H1 (cell line): Measurements from ENCODE around the gene SMARCD1.

Experiments used
- CBX8 ChIP-seq: fragments of 300-800, 300-1000 bp; sonication (generic); IDR thresholded peaks from 2 replicates; pipeline ENCODE4 v1.7.1; 2016; ENCODE audit warnings: low read depth, low read length, borderline replicate concordance
- CREB1 ChIP-seq: IDR thresholded peaks from 2 replicates; pipeline ENCODE4 v1.6.1; 2012; ENCODE audit warnings: inconsistent platforms
- EP300 ChIP-seq, 2 experiments: IDR thresholded peaks; 1 replicate in 1 of 2; 2 replicates in 1 of 2; pipeline ENCODE4 v1.6.1; 2011 to 2012; ENCODE audit warnings: low read depth in 2 of 2, low read length in 2 of 2, mild to moderate bottlenecking in 2 of 2, borderline replicate concordance in 1 of 2, inconsistent platforms in 1 of 2, moderate library complexity in 1 of 2
- GABPA ChIP-seq: IDR thresholded peaks from 2 replicates; pipeline ENCODE4 v1.6.1; 2011; ENCODE audit warnings: mild to moderate bottlenecking, low read length, moderate library complexity, borderline replicate concordance; ENCODE audit not compliant: insufficient read depth
- HDAC6 ChIP-seq: IDR thresholded peaks from one replicate; pipeline ENCODE4 v1.7.1; 2012; ENCODE audit warnings: low read depth, mild to moderate bottlenecking, inconsistent platforms, low read length, moderate library complexity
- KDM5A ChIP-seq: fragments of 200-600 bp; IDR thresholded peaks from 2 replicates; pipeline ENCODE4 v1.7.1; 2012; ENCODE audit warnings: mild to moderate bottlenecking, low read length, inconsistent platforms, mixed read lengths
- SP1 ChIP-seq: IDR thresholded peaks from 2 replicates; pipeline ENCODE4 v1.6.1; 2011; ENCODE audit warnings: low read depth, low read length
- TCF12 ChIP-seq: IDR thresholded peaks from 2 replicates; pipeline ENCODE4 v1.6.1; 2011; ENCODE audit warnings: low read depth, mild to moderate bottlenecking, low read length
- TF ChIP-seq, protein P1 (sequence below), 3 experiments: IDR thresholded peaks; 1 replicate in 2 of 3; 2 replicates in 1 of 3; pipeline versions ENCODE4 v1.5.1 to v1.6.1; 2011; ENCODE audit warnings: low read length in 3 of 3, mild to moderate bottlenecking in 3 of 3, inconsistent platforms in 2 of 3, low read depth in 1 of 3, moderate library complexity in 1 of 3; ENCODE audit not compliant: insufficient read depth in 1 of 3; ENCODE audit errors: control extremely low read depth in 1 of 3
- TF ChIP-seq, protein P2 (sequence below): fragments of 300-600 bp; sonication (generic); IDR thresholded peaks from 2 replicates; pipeline ENCODE4 v1.7.1; 2012; ENCODE audit warnings: low read length, moderate library complexity, mild to moderate bottlenecking, inconsistent platforms; ENCODE audit not compliant: insufficient replicate concordance

DNA sequence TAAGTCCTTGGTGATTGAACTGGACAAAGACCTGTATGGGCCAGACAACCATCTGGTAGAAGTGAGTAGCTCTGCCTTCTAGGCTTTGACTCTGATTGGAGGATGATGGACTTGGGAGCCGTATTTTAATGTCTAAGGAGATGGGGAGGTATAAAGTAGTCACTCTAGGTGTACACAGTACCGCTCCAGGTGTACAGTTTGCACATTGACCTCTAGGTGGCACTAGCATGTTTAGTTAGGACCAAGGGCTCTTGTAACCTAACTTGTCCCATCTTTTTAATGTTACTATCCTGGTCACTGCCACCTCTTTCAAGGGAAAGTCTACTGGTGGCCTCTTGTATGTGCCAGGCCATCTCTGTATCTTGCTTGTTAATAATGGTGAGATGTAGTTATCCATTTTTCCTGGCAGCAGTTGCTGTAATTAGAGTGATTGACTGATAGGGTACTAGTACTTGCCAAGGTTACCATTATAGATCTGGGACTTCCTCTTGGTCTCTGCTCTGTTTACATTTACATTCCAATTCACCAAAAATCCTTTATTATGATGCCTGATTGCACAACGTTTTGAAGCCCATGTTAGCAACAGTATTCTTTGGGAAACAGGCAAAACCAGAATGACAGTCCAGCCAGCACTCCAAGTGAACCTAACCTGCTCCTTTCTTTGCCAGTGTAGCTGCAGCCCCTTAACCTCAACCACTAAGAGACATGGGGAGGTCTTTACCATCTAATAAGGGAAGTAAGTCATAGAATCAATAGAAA is 3.6 kb downstream of the SMARCD1 start:
- TF ChIP-seq, protein P1, sequence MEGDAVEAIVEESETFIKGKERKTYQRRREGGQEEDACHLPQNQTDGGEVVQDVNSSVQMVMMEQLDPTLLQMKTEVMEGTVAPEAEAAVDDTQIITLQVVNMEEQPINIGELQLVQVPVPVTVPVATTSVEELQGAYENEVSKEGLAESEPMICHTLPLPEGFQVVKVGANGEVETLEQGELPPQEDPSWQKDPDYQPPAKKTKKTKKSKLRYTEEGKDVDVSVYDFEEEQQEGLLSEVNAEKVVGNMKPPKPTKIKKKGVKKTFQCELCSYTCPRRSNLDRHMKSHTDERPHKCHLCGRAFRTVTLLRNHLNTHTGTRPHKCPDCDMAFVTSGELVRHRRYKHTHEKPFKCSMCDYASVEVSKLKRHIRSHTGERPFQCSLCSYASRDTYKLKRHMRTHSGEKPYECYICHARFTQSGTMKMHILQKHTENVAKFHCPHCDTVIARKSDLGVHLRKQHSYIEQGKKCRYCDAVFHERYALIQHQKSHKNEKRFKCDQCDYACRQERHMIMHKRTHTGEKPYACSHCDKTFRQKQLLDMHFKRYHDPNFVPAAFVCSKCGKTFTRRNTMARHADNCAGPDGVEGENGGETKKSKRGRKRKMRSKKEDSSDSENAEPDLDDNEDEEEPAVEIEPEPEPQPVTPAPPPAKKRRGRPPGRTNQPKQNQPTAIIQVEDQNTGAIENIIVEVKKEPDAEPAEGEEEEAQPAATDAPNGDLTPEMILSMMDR (IDR thresholded peaks at IDR 0.05; ENCODE audit: control extremely low read depth in 1 of 3, insufficient read depth in 1 of 3, low read depth in 1 of 3, low read length in 3 of 3) = peak in 2 of 3 experiments; percentile 54 to 78; a peak in 2 of 4 replicates
- TF ChIP-seq GABPA = no peak
- no peak for TF ChIP-seq CBX8
- no peak for TF ChIP-seq EP300 (IDR thresholded peaks at IDR 0.05; ENCODE audit: borderline replicate concordance in 1 of 2, low read depth in 2 of 2, low read length in 2 of 2)
- no peak for TF ChIP-seq SP1
- no peak for TF ChIP-seq KDM5A
- TF ChIP-seq HDAC6 = no peak
- TF ChIP-seq, protein P2, sequence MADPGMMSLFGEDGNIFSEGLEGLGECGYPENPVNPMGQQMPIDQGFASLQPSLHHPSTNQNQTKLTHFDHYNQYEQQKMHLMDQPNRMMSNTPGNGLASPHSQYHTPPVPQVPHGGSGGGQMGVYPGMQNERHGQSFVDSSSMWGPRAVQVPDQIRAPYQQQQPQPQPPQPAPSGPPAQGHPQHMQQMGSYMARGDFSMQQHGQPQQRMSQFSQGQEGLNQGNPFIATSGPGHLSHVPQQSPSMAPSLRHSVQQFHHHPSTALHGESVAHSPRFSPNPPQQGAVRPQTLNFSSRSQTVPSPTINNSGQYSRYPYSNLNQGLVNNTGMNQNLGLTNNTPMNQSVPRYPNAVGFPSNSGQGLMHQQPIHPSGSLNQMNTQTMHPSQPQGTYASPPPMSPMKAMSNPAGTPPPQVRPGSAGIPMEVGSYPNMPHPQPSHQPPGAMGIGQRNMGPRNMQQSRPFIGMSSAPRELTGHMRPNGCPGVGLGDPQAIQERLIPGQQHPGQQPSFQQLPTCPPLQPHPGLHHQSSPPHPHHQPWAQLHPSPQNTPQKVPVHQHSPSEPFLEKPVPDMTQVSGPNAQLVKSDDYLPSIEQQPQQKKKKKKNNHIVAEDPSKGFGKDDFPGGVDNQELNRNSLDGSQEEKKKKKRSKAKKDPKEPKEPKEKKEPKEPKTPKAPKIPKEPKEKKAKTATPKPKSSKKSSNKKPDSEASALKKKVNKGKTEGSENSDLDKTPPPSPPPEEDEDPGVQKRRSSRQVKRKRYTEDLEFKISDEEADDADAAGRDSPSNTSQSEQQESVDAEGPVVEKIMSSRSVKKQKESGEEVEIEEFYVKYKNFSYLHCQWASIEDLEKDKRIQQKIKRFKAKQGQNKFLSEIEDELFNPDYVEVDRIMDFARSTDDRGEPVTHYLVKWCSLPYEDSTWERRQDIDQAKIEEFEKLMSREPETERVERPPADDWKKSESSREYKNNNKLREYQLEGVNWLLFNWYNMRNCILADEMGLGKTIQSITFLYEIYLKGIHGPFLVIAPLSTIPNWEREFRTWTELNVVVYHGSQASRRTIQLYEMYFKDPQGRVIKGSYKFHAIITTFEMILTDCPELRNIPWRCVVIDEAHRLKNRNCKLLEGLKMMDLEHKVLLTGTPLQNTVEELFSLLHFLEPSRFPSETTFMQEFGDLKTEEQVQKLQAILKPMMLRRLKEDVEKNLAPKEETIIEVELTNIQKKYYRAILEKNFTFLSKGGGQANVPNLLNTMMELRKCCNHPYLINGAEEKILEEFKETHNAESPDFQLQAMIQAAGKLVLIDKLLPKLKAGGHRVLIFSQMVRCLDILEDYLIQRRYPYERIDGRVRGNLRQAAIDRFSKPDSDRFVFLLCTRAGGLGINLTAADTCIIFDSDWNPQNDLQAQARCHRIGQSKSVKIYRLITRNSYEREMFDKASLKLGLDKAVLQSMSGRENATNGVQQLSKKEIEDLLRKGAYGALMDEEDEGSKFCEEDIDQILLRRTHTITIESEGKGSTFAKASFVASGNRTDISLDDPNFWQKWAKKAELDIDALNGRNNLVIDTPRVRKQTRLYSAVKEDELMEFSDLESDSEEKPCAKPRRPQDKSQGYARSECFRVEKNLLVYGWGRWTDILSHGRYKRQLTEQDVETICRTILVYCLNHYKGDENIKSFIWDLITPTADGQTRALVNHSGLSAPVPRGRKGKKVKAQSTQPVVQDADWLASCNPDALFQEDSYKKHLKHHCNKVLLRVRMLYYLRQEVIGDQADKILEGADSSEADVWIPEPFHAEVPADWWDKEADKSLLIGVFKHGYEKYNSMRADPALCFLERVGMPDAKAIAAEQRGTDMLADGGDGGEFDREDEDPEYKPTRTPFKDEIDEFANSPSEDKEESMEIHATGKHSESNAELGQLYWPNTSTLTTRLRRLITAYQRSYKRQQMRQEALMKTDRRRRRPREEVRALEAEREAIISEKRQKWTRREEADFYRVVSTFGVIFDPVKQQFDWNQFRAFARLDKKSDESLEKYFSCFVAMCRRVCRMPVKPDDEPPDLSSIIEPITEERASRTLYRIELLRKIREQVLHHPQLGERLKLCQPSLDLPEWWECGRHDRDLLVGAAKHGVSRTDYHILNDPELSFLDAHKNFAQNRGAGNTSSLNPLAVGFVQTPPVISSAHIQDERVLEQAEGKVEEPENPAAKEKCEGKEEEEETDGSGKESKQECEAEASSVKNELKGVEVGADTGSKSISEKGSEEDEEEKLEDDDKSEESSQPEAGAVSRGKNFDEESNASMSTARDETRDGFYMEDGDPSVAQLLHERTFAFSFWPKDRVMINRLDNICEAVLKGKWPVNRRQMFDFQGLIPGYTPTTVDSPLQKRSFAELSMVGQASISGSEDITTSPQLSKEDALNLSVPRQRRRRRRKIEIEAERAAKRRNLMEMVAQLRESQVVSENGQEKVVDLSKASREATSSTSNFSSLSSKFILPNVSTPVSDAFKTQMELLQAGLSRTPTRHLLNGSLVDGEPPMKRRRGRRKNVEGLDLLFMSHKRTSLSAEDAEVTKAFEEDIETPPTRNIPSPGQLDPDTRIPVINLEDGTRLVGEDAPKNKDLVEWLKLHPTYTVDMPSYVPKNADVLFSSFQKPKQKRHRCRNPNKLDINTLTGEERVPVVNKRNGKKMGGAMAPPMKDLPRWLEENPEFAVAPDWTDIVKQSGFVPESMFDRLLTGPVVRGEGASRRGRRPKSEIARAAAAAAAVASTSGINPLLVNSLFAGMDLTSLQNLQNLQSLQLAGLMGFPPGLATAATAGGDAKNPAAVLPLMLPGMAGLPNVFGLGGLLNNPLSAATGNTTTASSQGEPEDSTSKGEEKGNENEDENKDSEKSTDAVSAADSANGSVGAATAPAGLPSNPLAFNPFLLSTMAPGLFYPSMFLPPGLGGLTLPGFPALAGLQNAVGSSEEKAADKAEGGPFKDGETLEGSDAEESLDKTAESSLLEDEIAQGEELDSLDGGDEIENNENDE = no peak
- TF ChIP-seq TCF12 = no peak
- no peak for TF ChIP-seq CREB1
